ENCODE results near the gene RBM33. TPM values are rescaled to one million over a fixed set of nuclear protein-coding genes. Genes with fewer than 3 reads are reported as not detected.

RBM33 gene
- total and polyA plus RNA-seq, 9 of the 15 experiments (the other 6 are each of a cell fraction or from before 2014, with no cell fraction given), result 4.4 to 80.7 (median 27.3) TPM

DNA sequence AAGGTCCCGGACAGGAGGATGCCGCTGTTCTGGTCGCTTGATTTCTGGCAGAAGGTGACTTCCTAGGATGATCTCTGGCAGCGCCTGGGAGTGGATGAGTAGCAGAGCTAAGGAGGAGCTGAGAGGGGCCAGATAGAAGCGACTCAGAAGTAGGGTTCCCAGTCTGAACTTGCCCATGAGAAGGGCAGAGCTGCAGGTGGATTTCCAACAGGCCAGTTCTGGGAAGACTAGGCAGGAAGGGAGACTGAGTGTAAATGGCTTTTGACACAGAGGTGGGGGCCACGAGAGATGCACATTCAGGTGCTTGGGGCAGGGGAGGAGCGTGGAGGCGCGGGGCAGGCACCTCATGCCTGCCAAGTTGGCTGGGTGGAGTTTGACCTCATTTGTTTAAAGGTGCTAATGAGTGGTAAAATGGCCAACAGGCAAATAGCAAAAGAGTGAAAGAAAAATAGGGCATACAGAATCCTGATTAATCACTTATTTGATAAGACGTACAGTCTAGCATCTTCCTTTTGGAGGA, 109.0 kb downstream of the RBM33 start:
- H3K27me3 ChIP-seq (ENCODE audit: control insufficient read depth in 2 of 2, insufficient read depth in 2 of 2, low read length in 2 of 2), result no peaks in the 10 kb centered on the region
- WGBS (ENCODE audit: insufficient coverage, low coverage, missing lambda C conversion rate), result 93% methylated on average over 10 of the region's 10 CpGs
- no peak for ATAC-seq
- no peak for DNase-seq (ENCODE audit: extremely low read depth in 1 of 4, low spot score in 3 of 4)
- no peak for FAIRE-seq
- H3K27ac ChIP-seq (ENCODE audit: extremely low read depth, low read depth, low read length), result no peak overlapping the region
- no peak overlapping the region for H2AFZ ChIP-seq (ENCODE audit: low read depth, low read length)
- TF ChIP-seq SRSF7 (optimal IDR thresholded peaks at IDR 0.05; ENCODE audit: low read depth, low read length), result no peak
- H3K9me1 ChIP-seq (ENCODE audit: control insufficient read depth, insufficient read depth, low read length), result no peaks in the 10 kb centered on the region
- intact Hi-C loops (cut with micrococcal nuclease), result no loop called here
- H3K79me2 ChIP-seq (ENCODE audit: control insufficient read depth, insufficient read depth, low read length), result peaks cover 96% of the 10 kb centered on the region
- peaks cover 88% of the 10 kb centered on the region for H3K36me3 ChIP-seq (ENCODE audit: control insufficient read depth, insufficient read depth, low read length)
- H3K4me1 ChIP-seq (replicated peaks in 1 of 2; ENCODE audit: control insufficient read depth in 2 of 2, insufficient read depth in 2 of 2, low read length in 2 of 2), result no peaks in the 10 kb centered on the region
- H3K4me2 ChIP-seq (ENCODE audit: insufficient read depth, low read length), result no peak overlapping the region
- H3K9ac ChIP-seq (ENCODE audit: insufficient read depth in 1 of 2, low read depth in 2 of 2, low read length in 2 of 2), result no peak overlapping the region
- no peaks in the 10 kb centered on the region; the same call in 1 of the 2 replicates for H4K20me1 ChIP-seq (replicated peaks; ENCODE audit: control insufficient read depth, insufficient read depth, low read length)
- ChIA-PET CTCF (ENCODE audit: low intra/inter-chr PET ratio) (no interaction called here), POLR2A (no interaction called here)
- H3K9me3 ChIP-seq (replicated peaks; ENCODE audit: control insufficient read depth, insufficient read depth, low read depth, low read length), result peaks cover 7% of the 10 kb centered on the region
- no TSS peak for BruUV-seq (replicated peaks)
- in situ Hi-C loops (cut with MboI), result loop anchor here (25.0 kb wide), 1 partner anchor 366 kb away; no protein-coding TSS in a partner anchor
- no peak overlapping the region for H3K4me3 ChIP-seq

DNA sequence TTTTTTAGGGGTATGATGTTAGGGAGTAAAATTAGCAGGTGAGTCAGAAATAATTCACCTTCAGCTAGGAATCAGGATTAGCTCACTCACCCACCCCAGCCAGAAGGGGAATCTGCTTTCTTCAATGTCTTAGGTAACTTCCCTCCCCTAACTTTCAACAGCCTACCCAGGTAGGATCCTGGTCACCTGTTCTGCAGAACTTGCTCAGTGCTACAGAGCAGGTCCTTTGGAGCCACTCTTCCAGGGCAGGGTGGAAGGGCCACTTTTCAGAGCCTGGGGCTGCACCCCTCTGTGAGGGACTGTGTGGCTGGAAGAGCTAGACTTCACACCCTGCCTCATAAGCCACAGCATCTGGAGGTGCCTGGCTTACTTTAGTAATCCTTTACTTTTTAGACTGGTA, 109.7 kb downstream of the RBM33 start:
- Histone ChIP-seq H4K20me1 (replicated peaks; ENCODE audit: control insufficient read depth, insufficient read depth, low read length) (no peaks in the 10 kb centered on the region), H3K4me3 (no peak overlapping the region), H3K79me2 (ENCODE audit: control insufficient read depth, insufficient read depth, low read length) (peaks cover 94% of the 10 kb centered on the region), H2AFZ (ENCODE audit: low read depth, low read length) (no peak overlapping the region), H3K27ac (ENCODE audit: extremely low read depth, low read depth, low read length) (no peak overlapping the region), H3K4me1 (replicated peaks in 1 of 2; ENCODE audit: control insufficient read depth in 2 of 2, insufficient read depth in 2 of 2, low read length in 2 of 2) (no peaks in the 10 kb centered on the region), H3K4me2 (ENCODE audit: insufficient read depth, low read length) (no peak overlapping the region), H3K9me1 (ENCODE audit: control insufficient read depth, insufficient read depth, low read length) (no peaks in the 10 kb centered on the region), H3K36me3 (ENCODE audit: control insufficient read depth, insufficient read depth, low read length) (peaks cover 89% of the 10 kb centered on the region), H3K9ac (ENCODE audit: insufficient read depth in 1 of 2, low read depth in 2 of 2, low read length in 2 of 2) (no peak overlapping the region), H3K27me3 (ENCODE audit: control insufficient read depth in 2 of 2, insufficient read depth in 2 of 2, low read length in 2 of 2) (no peaks in the 10 kb centered on the region), H3K9me3 (replicated peaks; ENCODE audit: control insufficient read depth, insufficient read depth, low read depth, low read length) (peaks cover 7% of the 10 kb centered on the region)
- no peak for DNase-seq (ENCODE audit: extremely low read depth in 1 of 4, low spot score in 3 of 4)
- in situ Hi-C loops (cut with MboI), result loop anchor here (25.0 kb wide), 1 partner anchor 367 kb away; no protein-coding TSS in a partner anchor
- intact Hi-C loops (cut with micrococcal nuclease), result no loop called here
- CTCF ChIA-PET (ENCODE audit: low intra/inter-chr PET ratio), result no interaction called here
- POLR2A ChIA-PET, result interaction anchor here (0.5 to 1.2 kb wide), 3 partner anchors 9 to 1522 kb away, joined by 3 to 4 read pairs (median 3); no protein-coding TSS in a partner anchor
- FAIRE-seq, result no peak
- BruUV-seq (replicated peaks), result no TSS peak
- ATAC-seq, result no peak
- no peak for TF ChIP-seq TGIF2 (CRISPR knock-in tag; IDR thresholded peaks at IDR 0.05)
- TF ChIP-seq HOXB6 (CRISPR knock-in tag; IDR thresholded peaks at IDR 0.05; ENCODE audit: borderline replicate concordance), result no peak
- no peak for TF ChIP-seq RUNX1 (IDR thresholded peaks at IDR 0.05; ENCODE audit: low read depth)
- no peak for TF ChIP-seq HDAC6 (IDR thresholded peaks at IDR 0.05; ENCODE audit: low read depth, low read length)
- TF ChIP-seq SMAD3 (CRISPR knock-in tag; conservative IDR thresholded peaks at IDR 0.05), result no peak
- no peak for TF ChIP-seq ZFP36 (IDR thresholded peaks at IDR 0.05; ENCODE audit: low read depth, low read length, partially characterized antibody)
- TF ChIP-seq, protein P1, sequence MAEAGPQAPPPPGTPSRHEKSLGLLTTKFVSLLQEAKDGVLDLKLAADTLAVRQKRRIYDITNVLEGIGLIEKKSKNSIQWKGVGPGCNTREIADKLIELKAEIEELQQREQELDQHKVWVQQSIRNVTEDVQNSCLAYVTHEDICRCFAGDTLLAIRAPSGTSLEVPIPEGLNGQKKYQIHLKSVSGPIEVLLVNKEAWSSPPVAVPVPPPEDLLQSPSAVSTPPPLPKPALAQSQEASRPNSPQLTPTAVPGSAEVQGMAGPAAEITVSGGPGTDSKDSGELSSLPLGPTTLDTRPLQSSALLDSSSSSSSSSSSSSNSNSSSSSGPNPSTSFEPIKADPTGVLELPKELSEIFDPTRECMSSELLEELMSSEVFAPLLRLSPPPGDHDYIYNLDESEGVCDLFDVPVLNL (CRISPR knock-in tag; IDR thresholded peaks at IDR 0.05; ENCODE audit: low read depth), result no peak
- TF ChIP-seq, protein P2, sequence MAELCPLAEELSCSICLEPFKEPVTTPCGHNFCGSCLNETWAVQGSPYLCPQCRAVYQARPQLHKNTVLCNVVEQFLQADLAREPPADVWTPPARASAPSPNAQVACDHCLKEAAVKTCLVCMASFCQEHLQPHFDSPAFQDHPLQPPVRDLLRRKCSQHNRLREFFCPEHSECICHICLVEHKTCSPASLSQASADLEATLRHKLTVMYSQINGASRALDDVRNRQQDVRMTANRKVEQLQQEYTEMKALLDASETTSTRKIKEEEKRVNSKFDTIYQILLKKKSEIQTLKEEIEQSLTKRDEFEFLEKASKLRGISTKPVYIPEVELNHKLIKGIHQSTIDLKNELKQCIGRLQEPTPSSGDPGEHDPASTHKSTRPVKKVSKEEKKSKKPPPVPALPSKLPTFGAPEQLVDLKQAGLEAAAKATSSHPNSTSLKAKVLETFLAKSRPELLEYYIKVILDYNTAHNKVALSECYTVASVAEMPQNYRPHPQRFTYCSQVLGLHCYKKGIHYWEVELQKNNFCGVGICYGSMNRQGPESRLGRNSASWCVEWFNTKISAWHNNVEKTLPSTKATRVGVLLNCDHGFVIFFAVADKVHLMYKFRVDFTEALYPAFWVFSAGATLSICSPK (IDR thresholded peaks at IDR 0.05; ENCODE audit: borderline replicate concordance), result no peak
- TF ChIP-seq ZNF217 (CRISPR knock-in tag; IDR thresholded peaks at IDR 0.05), result no peak
- TF ChIP-seq TCF7 (IDR thresholded peaks at IDR 0.05; ENCODE audit: borderline replicate concordance), result no peak
- TF ChIP-seq, protein P3, sequence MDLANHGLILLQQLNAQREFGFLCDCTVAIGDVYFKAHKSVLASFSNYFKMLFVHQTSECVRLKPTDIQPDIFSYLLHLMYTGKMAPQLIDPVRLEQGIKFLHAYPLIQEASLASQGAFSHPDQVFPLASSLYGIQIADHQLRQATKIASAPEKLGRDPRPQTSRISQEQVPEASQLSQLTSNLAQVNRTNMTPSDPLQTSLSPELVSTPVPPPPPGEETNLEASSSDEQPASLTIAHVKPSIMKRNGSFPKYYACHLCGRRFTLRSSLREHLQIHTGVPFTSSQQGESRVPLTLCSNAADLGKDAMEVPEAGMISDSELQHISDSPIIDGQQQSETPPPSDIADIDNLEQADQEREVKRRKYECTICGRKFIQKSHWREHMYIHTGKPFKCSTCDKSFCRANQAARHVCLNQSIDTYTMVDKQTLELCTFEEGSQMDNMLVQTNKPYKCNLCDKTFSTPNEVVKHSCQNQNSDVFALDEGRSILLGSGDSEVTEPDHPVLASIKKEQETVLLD (IDR thresholded peaks at IDR 0.05), result no peak
- TF ChIP-seq ZNF766 (CRISPR knock-in tag; conservative IDR thresholded peaks at IDR 0.05), result no peak

Data from K562 (cell line).